Measurements from ENCODE around the gene PDE4B.
"Not testable (repeated sequence)": the region's sequence is repeated elsewhere in the genome, so short reads cannot be mapped to it uniquely, and the experiment has no call there.

The PDE4B gene

GRCh38 chr1:65832296-65832695 is 39.6 kb downstream of the PDE4B start:
- Mint-ChIP-seq H3K9me3 (no peaks in the 10 kb centered on the region), H3K27ac (no peak overlapping the region), H3K4me1 (peaks cover 11% of the 10 kb centered on the region), H3K4me3 (no peak overlapping the region), H3K27me3 (peaks cover 20% of the 10 kb centered on the region)
- ATAC-seq (no peak), DNase-seq (no peak)

GRCh38 chr1:65836686-65837085 is 44.0 kb downstream of the PDE4B start:
- no peak overlapping the region for H3K27ac Mint-ChIP-seq
- no peaks in the 10 kb centered on the region for H3K9me3 Mint-ChIP-seq
- ATAC-seq (no peak), DNase-seq (no peak)
- peaks cover 9% of the 10 kb centered on the region for H3K27me3 Mint-ChIP-seq
- H3K4me3 Mint-ChIP-seq = no peak overlapping the region
- no peaks in the 10 kb centered on the region for H3K4me1 Mint-ChIP-seq

- Mint-ChIP-seq H3K27me3 (peaks cover 1% of the 10 kb centered on the region), H3K27ac (no peak overlapping the region), H3K4me1 (no peaks in the 10 kb centered on the region), H3K9me3 (no peaks in the 10 kb centered on the region), H3K4me3 (no peak overlapping the region)
- ATAC-seq = no peak
- DNase-seq = no peak
These were observed 48.0 kb downstream of the PDE4B start for GRCh38 chr1:65840683-65841082.

GRCh38 chr1:65844296-65844695 is 51.6 kb downstream of the PDE4B start:
- Mint-ChIP-seq H3K4me1 (no peaks in the 10 kb centered on the region), H3K27me3 (peaks cover 8% of the 10 kb centered on the region), H3K9me3 (peaks cover 5 to 9% of the 10 kb centered on the region in 2 donors), H3K4me3 (no peak overlapping the region), H3K27ac (no peak overlapping the region)
- DNase-seq = no peak
- ATAC-seq = no peak

- no peak for ATAC-seq
- no peak overlapping the region for H3K4me3 Mint-ChIP-seq
- no peak for DNase-seq
- peaks cover 8% of the 10 kb centered on the region for H3K27me3 Mint-ChIP-seq
- peaks cover 9 to 10% of the 10 kb centered on the region in 2 donors for H3K9me3 Mint-ChIP-seq
- H3K4me1 Mint-ChIP-seq = no peaks in the 10 kb centered on the region
- no peak overlapping the region for H3K27ac Mint-ChIP-seq
These were observed 52.3 kb downstream of the PDE4B start for GRCh38 chr1:65844821-65845534.

GRCh38 chr1:65845535-65846060 is 52.9 kb downstream of the PDE4B start:
- no peak for DNase-seq
- Mint-ChIP-seq H3K9me3 (peaks cover 9 to 13% of the 10 kb centered on the region in 2 donors), H3K27ac (peak overlapping the region in 1 of 2 donors; percentile 85), H3K4me1 (no peaks in the 10 kb centered on the region), H3K27me3 (peaks cover 8% of the 10 kb centered on the region), H3K4me3 (no peak overlapping the region)
- no peak for ATAC-seq

GRCh38 chr1:65846866-65847265 is 54.2 kb downstream of the PDE4B start:
- Mint-ChIP-seq H3K27ac (no peak overlapping the region), H3K4me1 (no peaks in the 10 kb centered on the region), H3K27me3 (peaks cover 8% of the 10 kb centered on the region), H3K9me3 (peaks cover 13 to 16% of the 10 kb centered on the region in 2 donors), H3K4me3 (no peak overlapping the region)
- no peak for ATAC-seq
- DNase-seq = no peak

GRCh38 chr1:65850281-65850680 is 57.6 kb downstream of the PDE4B start:
- Mint-ChIP-seq H3K27ac (no peak overlapping the region), H3K4me3 (no peak overlapping the region), H3K27me3 (peaks cover 8% of the 10 kb centered on the region), H3K4me1 (no peaks in the 10 kb centered on the region), H3K9me3 (peaks cover 16 to 17% of the 10 kb centered on the region in 2 donors)
- DNase-seq (no peak), ATAC-seq (no peak)

GRCh38 chr1:65856591-65856990 is 63.9 kb downstream of the PDE4B start:
- DNase-seq = not testable (repeated sequence)
- H3K9me3 Mint-ChIP-seq = peaks cover 10 to 23% of the 10 kb centered on the region in 2 donors

GRCh38 chr1:65866439-65866838 is 73.7 kb downstream of the PDE4B start:
- no peak overlapping the region for H3K27ac Mint-ChIP-seq
- H3K4me1 Mint-ChIP-seq = no peaks in the 10 kb centered on the region
- H3K4me3 Mint-ChIP-seq = no peak overlapping the region
- H3K9me3 Mint-ChIP-seq = peaks cover 18% of the 10 kb centered on the region in 2 donors
- DNase-seq = no peak
- peaks cover 37% of the 10 kb centered on the region for H3K27me3 Mint-ChIP-seq
- ATAC-seq = peak; percentile 76

More at GRCh38 chr1:65856591-65856990, 63.9 kb downstream of the PDE4B start:
- not testable (repeated sequence) for ATAC-seq, H3K4me3 Mint-ChIP-seq, H3K27ac Mint-ChIP-seq, H3K4me1 Mint-ChIP-seq
- peaks cover 18% of the 10 kb centered on the region for H3K27me3 Mint-ChIP-seq

- peaks cover 0 to 4% of the 10 kb centered on the region in 2 donors for H3K9me3 Mint-ChIP-seq
- H3K27ac Mint-ChIP-seq = no peak overlapping the region
These were observed 79.6 kb downstream of the PDE4B start for GRCh38 chr1:65872301-65872700.

GRCh38 chr1:65878342-65878741 is 85.6 kb downstream of the PDE4B start:
- not testable (repeated sequence) for H3K27me3 Mint-ChIP-seq, H3K4me3 Mint-ChIP-seq, H3K4me1 Mint-ChIP-seq, H3K27ac Mint-ChIP-seq, ATAC-seq, H3K9me3 Mint-ChIP-seq, DNase-seq

More at GRCh38 chr1:65872301-65872700, 79.6 kb downstream of the PDE4B start:
- H3K27me3 Mint-ChIP-seq = peaks cover 6% of the 10 kb centered on the region
- no peak overlapping the region for H3K4me3 Mint-ChIP-seq
- no peaks in the 10 kb centered on the region for H3K4me1 Mint-ChIP-seq
- ATAC-seq (no peak), DNase-seq (no peak)

- no peaks in the 10 kb centered on the region for H3K27me3 Mint-ChIP-seq
These were observed 87.9 kb downstream of the PDE4B start for GRCh38 chr1:65880611-65881010.

GRCh38 chr1:65881067-65881594 is 88.4 kb downstream of the PDE4B start:
- Mint-ChIP-seq H3K27ac (no peak overlapping the region), H3K27me3 (no peaks in the 10 kb centered on the region), H3K4me1 (no peaks in the 10 kb centered on the region), H3K9me3 (peaks cover 0 to 4% of the 10 kb centered on the region in 2 donors), H3K4me3 (no peak overlapping the region)
- no peak for DNase-seq
- no peak for ATAC-seq

More at GRCh38 chr1:65880611-65881010, 87.9 kb downstream of the PDE4B start:
- H3K4me1 Mint-ChIP-seq = no peaks in the 10 kb centered on the region
- DNase-seq (no peak), ATAC-seq (no peak)
- H3K9me3 Mint-ChIP-seq = peaks cover 0 to 4% of the 10 kb centered on the region in 2 donors
- no peak overlapping the region for H3K4me3 Mint-ChIP-seq
- H3K27ac Mint-ChIP-seq = no peak overlapping the region

- no peak for ATAC-seq
- Mint-ChIP-seq H3K27ac (no peak overlapping the region), H3K4me3 (no peak overlapping the region), H3K27me3 (no peaks in the 10 kb centered on the region), H3K9me3 (no peaks in the 10 kb centered on the region), H3K4me1 (no peaks in the 10 kb centered on the region)
- no peak for DNase-seq
These were observed 89.4 kb downstream of the PDE4B start for GRCh38 chr1:65882076-65882475.

- Mint-ChIP-seq H3K27ac (no peak overlapping the region), H3K4me3 (no peak overlapping the region), H3K4me1 (no peaks in the 10 kb centered on the region), H3K27me3 (peaks cover 16% of the 10 kb centered on the region), H3K9me3 (peaks cover 0 to 8% of the 10 kb centered on the region in 2 donors)
- ATAC-seq (no peak), DNase-seq (no peak)
These were observed 96.7 kb downstream of the PDE4B start for GRCh38 chr1:65889441-65889840.

All from stimulated activated naive CD8-positive, alpha-beta T cell treated with anti-CD3 and anti-CD28 coated beads, Interleukin-15, amount 100 ng/mL, for 72 hours (primary cell).